H4 (cell line): ENCODE results near the gene SERPINB8. TPM values are rescaled to one million over a fixed set of nuclear protein-coding genes. Genes with fewer than 3 reads are reported as not detected.
"Not testable (repeated sequence)": the region's sequence is repeated elsewhere in the genome, so short reads cannot be mapped to it uniquely, and the experiment has no call there.

Experiments used
- DNase-seq: peaks from one replicate; pipeline ENCODE4 v3.0.0-alpha.2; 2015; ENCODE audit warnings: low spot score
- total RNA-seq: library from RNA; depleted of rRNA; stranded (reverse); fragments of >200 nt; shearing (Covaris generic); gene quantifications from 2 replicates; pipeline ENCODE4 v1.2.3, GENCODE V29; 2014; rRNA removed

SERPINB8 gene, protein sequence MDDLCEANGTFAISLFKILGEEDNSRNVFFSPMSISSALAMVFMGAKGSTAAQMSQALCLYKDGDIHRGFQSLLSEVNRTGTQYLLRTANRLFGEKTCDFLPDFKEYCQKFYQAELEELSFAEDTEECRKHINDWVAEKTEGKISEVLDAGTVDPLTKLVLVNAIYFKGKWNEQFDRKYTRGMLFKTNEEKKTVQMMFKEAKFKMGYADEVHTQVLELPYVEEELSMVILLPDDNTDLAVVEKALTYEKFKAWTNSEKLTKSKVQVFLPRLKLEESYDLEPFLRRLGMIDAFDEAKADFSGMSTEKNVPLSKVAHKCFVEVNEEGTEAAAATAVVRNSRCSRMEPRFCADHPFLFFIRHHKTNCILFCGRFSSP
- 7.8 and 9.2 TPM in 2 replicates for total RNA-seq

DNA sequence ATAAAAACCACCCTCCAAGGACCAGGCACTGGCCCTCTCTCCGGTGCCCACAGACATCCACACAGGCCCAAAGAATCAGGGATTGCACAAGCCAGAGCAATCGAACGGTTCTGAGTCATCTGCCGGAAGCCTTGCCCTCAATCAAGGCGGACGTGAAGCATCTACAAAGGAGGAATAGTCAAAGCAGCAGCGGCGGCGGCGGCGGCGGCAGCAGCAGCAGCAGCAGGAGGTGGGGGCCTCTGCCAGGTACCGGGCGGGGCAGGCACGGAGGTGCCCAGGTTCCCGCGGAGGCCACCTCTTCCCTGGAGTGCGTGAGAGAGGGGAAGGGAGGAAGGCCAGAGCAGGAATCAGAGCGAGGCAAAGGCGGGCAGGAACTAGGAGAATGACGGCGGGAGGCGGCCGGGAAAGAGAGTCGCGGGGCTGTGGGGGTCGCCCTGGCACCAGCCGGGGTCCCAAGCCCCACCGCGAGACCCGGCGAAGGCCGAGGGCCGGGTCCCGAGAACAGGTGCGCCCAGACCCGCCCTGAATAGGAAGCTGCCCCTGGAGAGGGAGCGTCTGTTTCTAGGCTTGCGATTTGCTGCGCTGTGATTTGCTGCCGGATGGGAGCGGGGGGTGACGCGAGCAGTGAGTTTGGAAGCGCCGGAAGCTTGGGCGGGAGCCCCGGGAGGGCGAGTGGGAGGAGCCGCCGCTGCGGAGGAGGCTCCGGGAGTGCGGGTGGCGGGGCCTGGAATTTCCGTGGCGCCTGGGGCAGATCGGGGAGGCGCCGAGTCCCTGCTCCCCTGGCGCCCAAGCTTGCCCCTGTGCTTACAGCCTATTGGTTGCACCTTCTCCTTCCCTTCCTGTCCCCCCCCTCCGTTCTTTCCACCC, at the start of gene SERPINB8:
TSS of gene SERPINB8 (plus strand) at position 140 of the 867 bp plus-strand sequence. CDS start 8,228 bp downstream, outside the sequence.
- peak; percentile 95 for DNase-seq

DNA sequence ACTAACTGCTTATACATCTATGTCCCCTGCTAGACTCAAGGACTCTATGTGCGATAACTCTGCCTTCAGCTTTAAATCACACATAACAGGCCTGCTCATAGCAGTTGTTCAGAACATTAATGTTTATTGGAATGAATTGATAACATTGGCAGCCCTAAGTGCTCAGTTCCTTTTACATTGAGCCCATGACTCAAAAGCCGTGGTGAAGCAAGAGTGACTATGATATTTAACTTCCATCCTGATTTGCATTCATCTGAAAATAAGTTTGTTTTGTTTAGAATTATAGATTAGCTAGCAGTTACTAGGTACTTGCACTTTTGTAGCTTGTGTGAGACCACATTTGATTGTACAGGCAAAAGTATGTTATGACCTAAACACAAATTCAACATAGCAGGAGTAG, 47.8 kb upstream of the SERPINB8 start:
- no peak for DNase-seq

DNA sequence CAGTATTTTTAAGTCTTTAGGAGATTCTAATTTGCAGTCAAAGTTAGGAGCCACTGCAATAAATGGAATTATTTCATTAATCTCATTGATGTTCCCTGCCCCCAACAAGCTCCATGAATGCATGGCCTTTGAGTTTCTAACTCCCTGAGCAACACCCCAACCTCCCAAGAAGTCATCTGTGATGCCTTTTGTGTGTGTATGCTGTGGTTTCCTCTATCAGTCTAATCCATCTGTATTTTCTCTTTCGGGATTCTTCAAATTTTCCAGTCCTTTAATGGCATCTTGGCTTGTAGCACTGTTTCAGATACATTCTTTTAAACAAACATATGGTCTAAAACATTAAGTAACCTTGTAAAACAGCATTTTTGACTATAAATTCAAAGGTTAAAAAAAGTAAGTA, 45.3 kb upstream of the SERPINB8 start:
- peak; percentile 65 for DNase-seq

DNA sequence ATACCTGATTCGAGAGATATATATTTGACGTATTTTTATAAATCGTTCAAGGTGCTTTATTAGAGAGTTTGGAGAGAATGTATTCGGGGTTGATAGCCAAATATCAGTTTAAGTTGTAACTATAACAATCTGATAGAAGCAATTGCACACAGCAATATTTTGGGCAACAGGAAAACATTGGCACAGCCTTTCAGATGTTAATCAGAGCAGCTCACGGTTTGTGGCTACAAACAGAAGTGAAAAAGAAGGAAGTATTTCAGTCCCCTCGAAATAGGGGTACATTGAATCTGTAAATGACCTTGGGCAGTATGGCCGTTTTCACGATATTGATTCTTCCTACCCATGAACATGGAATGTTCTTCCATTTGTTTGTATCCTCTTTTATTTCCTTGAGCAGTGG, 41.5 kb upstream of the SERPINB8 start:
- no peak for DNase-seq

DNA sequence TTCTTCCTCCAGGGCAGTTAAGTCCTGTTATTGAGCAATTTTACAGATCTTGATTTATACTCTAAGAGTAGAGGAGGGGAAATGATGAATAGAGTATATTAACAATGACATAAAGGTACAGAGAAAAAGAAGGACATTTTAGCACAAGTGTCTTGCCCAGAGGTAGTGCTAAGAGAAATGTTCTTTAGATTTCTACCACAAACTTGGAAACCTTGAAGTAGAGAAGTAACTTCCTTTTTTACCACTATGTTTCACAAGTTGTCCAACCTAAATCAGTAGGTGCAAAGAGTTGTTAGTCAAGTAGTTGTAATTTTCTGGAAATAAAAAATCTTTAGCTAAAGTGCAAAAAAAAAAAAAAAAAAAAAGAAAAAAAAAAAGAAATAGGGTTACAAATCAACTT, 40.5 kb upstream of the SERPINB8 start:
- not testable (repeated sequence) for DNase-seq

DNA sequence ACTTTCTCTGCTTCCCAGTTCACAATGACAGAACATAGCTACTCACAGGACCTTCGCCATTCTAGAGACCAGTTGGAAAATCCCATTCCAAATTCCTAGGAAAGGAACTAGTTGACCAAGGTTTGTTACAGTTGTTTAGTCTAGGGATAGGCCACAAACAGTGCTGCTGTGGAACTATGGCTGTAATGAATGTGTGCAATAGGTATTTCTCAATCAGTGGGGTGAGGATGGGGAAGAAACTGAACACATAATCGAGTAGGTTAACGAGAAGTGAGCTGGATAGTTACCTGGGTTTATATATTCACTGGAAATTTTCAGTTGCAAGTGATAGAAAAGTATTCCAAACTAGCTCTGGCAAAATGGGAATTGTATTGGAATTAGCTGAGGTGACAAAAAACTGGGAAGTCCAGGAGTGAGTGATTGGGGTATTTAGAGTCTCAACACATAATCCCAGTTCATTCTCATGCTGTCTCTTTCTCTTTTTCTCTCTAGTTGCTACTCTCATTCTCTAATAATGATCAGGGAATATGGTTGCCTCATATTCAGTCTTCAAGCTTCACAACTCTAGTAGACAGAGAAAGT, 39.0 kb upstream of the SERPINB8 start:
- no peak for DNase-seq

DNA sequence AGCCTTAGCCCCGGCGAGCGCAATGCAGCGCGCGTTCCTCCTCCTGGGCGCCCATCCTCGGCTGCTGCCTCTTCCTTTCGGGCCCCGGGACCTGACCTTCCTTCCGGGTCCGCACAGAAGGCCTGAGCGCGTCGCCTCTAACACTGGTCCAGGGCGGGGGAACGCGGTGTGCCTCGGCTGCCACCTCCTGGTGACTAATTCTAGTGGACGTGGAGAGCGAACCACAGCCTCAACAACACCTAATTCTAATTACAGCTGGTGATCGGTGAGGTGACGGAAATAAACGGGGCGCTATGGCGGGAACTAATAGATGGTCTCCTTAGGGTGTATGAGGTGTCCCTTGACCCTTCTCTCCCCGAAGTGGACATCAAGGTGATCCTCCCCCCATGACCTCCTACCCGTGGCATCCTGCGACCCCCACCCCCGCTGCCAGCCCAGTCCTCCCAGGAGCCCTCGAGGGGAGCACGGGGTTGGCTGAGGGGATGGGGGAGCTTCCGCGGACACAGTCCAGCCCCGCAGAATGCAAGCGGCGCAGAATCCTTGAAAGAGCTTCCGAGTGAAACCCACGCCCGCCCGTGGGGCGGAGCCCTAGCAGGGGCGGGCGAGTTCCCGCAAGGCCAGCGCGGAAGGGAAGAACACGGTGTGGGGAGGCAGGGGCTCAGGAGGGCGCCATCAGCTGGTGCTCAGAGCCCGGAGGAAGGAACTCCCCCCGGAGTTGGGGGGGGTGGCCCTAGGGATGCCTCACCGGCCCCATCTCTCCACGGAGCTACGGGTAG, 33.5 kb upstream of the SERPINB8 start:
- DNase-seq, result peak; percentile 87

DNA sequence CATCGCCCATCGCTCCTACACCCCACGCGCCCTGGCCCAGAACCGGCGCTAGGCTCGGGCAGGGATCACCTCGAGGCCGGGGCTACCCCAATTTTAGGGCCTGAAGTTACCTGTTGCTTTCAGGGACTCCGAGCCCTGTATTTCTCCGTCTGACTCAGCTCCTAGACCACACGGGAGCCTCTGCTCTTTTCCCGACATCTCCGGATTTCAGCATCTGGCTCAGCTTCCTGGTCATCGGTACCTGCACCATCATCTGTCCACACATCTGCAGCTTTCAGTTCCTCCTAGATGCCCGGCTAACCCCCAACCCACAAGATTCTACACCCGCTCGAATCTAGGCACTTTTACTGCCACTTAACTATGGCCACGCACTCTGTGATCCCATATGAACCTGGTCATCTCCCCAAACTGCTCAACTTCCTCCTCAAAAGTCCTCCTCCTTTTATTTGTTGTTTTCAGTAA, 32.9 kb upstream of the SERPINB8 start:
- no peak for DNase-seq

DNA sequence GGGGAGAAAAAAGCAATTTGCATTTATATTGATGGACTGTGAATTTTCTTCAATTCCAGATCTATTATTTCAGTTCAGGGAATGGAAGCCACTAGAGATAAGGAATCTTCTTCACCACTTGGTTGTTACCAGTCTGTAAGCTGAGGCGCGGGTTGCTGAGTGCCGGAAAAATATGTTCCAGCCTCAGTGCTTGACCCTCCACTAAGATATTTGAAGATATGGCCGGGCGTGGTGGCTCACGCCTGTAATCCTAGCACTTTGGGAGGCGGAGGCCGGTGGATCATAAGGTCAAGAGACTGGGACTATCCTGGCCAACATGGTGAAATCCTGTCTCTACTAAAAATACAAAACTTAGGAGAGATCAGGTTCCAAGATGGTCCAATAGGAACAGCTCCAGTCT, 29.9 kb upstream of the SERPINB8 start:
- DNase-seq, result no peak

DNA sequence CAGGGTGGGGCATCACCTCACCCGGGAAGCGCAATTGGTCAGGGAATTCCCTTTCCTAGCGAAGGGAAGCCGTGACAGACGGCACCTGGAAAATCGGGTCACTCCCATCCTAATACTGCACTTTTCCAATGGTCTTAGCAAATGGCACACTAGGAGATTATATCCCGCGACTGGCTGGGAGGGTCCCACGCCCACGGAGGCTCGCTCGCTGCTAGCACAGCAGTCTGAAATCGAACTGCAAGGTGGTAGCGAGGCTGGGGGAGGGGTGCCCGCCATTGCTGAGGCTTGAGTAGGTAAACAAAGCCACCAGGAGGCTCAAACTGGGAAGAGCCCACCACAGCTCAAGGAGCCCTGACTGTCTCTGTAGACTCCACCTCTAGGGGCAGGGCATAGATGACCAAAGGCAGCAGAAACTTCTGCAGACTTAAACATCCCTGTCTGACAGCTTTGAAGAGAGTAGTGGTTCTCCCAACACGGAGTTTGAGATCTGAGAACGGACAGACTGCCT, 29.3 kb upstream of the SERPINB8 start:
- not testable (repeated sequence) for DNase-seq

DNA sequence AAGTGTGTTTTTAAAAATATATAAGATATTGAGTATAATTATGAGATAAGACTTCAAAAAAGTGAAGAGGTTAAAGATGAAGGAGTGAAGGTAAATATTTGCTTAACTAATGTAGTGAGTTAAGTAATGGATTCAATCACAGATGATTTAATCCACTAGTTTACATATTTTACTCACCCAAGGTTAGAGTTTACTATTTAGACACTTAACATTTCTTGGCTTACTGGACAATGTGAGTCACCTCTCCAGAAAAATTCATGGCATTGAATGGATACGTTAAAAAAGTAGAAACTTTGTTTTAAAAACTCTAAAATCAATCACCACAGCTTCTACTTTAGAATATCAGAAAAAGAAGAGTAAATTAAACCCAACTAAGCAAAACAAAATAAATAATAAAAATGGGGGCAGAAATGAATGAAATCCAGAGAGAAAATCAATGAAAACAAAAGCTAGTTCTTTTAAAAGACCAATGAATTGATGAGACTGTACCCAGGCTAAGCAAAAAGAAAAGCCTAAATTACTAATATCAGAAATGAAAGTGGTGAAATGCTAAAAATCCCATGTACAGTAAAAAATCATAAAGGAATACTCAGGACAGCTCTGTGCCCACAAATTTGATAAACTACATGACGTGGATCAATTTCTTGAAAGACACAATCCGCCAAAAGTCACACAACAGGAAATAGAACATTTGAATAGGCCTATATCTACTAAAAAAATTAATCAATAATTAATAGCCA, 22.7 kb upstream of the SERPINB8 start:
- DNase-seq, result no peak

DNA sequence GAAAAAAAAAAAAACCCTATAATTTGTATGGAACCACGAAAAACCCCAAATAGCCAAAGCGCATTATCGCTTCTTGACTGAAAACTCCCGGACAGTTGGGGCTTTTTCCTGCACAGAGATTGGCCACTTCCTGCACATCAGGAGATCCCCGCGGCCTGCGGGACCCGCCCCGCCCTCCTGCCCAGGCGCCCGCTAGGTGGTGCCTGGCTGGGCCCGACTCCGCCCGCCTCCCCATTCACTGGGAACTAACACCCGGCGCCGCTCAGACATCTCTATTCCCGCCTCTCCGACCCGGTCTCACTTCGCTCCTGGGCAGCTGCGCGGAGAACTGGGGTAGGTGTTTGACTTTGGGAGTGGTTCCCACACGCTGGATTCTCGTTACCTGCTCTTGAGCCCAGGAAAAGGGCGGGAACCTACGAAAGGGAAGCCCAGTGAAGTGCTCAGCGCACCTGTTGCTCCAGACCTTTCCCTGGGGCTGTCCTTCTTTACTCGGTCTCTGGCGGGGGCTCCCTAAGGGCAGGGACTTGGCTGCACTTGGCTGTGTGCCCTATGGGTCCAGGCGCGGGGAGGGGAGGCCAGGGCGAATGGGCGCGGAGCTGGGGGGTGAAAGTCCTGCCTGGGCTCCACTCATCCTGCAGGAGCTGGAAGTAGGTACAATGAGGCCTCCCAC, 20.7 kb upstream of the SERPINB8 start, which contains the start of gene HMSD:
TSS of gene HMSD (plus strand) at position 234 of the 670 bp plus-strand sequence. CDS start 4,155 bp downstream, outside the sequence.
- DNase-seq, result peak; percentile 32

DNA sequence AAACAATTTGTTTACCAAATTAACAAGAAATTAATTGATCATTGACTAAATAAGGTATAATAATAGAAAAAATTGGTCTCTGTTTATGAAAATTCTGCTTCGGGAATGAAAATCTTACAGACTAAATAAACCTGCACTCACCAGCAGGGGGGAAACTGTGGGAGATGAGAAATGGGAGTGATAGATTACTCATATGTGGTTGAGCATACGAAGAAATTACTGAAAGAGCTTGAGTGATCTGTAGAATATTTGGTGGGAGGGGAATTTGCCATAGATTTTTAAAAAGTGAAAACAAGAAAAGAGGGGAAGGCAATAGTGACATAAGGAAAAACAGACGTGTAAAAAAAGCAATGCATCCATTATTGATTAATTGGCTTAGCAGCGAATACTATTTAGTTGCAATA, 18.6 kb upstream of the SERPINB8 start:
- DNase-seq, result no peak

DNA sequence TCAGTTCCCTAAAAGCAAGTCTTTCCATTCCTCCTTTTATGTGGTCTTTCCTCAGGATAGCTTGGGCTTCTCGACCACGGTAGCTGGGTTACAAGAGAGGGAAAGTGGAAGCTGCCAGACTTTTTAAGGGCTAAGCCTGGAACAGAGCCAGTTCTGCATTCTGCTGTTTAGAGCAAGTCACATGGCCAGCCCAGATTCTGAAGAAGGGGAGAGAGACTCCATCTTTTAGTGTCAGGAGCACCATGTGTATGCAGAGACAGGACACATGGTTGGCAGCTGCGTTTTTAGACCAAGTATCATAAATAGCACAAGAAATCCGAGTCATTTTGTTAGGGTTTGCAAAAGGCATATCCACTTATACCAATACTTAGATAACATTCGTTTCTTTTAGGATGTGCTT, 16.1 kb upstream of the SERPINB8 start:
- no peak for DNase-seq

DNA sequence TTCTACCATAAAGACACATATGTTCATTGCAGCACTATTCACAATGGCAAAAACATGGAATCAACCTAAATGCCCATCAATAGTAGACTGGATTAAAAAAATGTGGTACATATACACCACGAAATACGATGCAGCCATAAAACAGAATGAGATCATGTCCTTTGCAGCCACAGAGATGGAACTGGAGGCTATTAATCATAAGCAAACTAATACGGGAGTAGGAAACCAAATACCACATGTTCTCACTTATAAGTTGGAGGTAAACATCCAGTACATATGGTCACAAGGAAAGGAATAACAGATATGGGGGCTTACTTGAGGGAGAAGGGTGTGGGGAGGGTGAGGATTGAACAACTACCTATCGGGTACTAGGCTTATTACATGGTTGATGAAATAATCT, 13.1 kb upstream of the SERPINB8 start:
- no peak for DNase-seq

DNA sequence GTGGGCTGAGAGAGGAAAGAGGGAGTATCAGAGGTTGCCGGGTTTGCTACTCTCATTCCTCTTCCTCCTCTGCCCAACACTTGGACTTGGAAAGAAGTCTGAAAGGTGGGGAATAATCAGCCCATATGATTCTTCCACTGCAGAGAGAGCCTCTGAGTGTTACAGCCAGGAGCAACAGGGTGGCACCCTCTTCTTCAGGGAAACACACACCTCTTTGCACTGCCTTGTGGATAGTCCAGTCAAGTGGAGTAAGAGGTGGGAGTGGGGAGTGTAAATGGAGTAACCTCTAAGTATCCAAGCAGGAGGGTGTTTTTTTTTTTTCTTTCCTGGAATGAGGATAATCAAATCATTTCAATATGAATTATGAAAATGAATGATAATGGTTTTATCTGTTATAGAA, 9.0 kb upstream of the SERPINB8 start:
- DNase-seq, result no peak

DNA sequence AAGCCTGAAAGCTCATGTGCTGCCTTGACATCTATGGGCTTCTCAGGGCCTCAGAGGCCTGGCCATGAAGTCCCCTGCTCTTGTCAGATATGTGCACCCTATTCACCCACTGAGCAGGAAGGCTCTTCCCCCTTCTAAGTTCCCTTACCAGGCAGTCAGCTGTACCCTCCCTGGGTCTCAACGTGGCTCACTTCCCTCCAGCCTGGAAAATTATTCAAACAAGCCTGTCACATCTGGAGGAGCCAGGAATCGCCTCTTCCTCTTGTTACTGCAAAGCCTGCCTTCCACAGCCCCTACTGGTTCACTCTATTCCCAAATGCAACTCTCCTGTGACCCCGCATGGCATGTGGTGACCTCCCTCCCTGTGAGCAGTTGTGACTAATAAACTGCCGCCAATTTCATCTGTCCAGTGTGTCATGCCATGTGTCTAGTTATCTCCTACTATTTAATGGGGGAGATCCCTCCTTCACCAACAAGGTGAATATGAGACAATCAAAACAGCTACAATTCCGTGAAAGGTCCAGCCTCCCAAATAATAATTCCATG, 8.4 kb upstream of the SERPINB8 start:
- DNase-seq, result no peak

DNA sequence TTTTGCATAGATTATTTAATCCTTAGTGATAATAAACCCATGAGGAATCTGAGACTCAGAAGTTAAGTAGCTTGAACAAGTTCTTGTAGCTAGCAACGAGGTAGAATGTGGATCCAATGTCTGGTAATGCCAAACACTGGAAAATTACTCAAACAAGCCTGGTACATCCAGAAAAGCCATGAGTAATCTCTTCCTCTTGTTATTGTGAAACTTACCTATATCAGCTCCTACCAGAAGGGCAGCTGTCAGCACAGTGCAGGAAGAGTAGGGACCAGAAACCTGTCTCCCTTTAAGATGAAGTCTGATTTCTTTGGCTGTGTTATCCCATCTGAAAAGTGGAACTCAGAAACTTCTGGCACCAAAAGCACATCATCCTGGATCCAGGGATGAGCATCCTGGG, 7.7 kb upstream of the SERPINB8 start:
- no peak for DNase-seq

DNA sequence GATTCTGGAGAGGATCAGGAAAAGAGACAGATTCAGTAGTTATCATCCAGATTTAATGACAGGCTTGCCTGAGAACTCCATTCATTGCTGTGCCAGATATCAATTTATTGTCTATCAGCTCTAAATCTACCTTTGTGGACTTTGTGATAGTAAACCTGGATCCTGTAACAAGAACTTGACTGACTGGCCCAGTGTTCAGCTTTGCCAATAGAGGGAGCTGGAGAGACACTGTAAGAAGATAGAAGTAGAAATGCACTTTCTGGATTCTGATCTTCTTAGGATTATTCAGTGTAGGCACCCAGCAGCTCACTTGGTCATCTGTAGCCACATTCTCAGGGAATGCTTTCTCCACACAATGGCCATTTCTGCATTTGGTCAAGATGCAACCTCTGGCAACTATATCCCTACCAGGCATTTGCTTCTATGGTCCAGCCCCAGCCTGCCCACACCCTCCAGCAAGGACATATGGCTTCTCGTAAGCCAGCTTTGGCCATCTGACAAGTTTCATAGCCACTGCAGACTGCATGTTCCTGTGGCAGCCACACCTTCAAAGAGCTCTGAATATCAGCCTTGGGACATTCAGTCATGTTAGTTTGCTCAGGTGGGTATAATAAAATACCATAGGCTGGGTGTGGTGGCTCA, 6.1 kb upstream of the SERPINB8 start:
- DNase-seq, result peak; percentile 74
